Measurements from ENCODE around the gene SCGB1D1. TPM values are rescaled to one million over a fixed set of nuclear protein-coding genes. Genes with fewer than 3 reads are reported as not detected.

SCGB1D1 gene
- total and polyA plus RNA-seq, 10 of the 15 experiments (the other 5 are each of a cell fraction or from before 2014, with no cell fraction given): not detected

GRCh38 chr11:62140304-62141110 is 49.5 kb upstream of the SCGB1D1 start:
- in situ Hi-C loops (cut with MboI): no loop called here

GRCh38 chr11:62141111-62142042 is 48.6 kb upstream of the SCGB1D1 start:
- WGBS (ENCODE audit: insufficient coverage, insufficient replicate concordance, low lambda C conversion rate, missing lambda C conversion rate): 87% methylated on average over 22 of the region's 22 CpGs
- ChIA-PET POLR2A (interaction anchor here (0.6 kb wide), 2 partner anchors 12 to 15 kb away, joined by 3 to 4 read pairs; no protein-coding TSS in a partner anchor), SMC1A (ENCODE audit: uncharacterized antibody, unreplicated experiment) (no interaction called here), CTCF (no interaction called here), RAD21 (ENCODE audit: unreplicated experiment) (no interaction called here)
- DNase-seq (ENCODE audit: low read depth, low spot score): no peak
- in situ Hi-C loops (cut with MboI): no loop called here
- H3K4me1 ChIP-seq (ENCODE audit: control insufficient read depth, insufficient read depth, low read length): no peaks in the 10 kb centered on the region
- no peak overlapping the region for H2AFZ ChIP-seq (ENCODE audit: control insufficient read depth, low read depth, low read length)
- no peak overlapping the region for H3K4me3 ChIP-seq
- no peak for FAIRE-seq
- H3K27me3 ChIP-seq (replicated peaks in 1 of 2; ENCODE audit: control insufficient read depth in 2 of 2, insufficient read depth in 2 of 2, low read length in 1 of 2): no peaks in the 10 kb centered on the region
- H3K9me3 ChIP-seq (replicated peaks; ENCODE audit: control insufficient read depth, insufficient read depth, low read length): no peaks in the 10 kb centered on the region
- H3K79me2 ChIP-seq (ENCODE audit: control insufficient read depth, insufficient read depth, low read length): peaks cover 2% of the 10 kb centered on the region
- H3K36me3 ChIP-seq (ENCODE audit: control insufficient read depth in 2 of 2, insufficient read depth in 2 of 2, low read length in 1 of 2): peaks cover 46 to 70% of the 10 kb centered on the region in 2 experiments
- H3K4me2 ChIP-seq (ENCODE audit: control insufficient read depth, insufficient read depth): no peak overlapping the region
- no peak for ATAC-seq
- no TSS peak for BruUV-seq (replicated peaks)
- intact Hi-C loops (cut with micrococcal nuclease; ENCODE audit: unreplicated experiment): no loop called here
- no peak overlapping the region for H3K27ac ChIP-seq (ENCODE audit: control insufficient read depth, insufficient read depth)
- no peaks in the 10 kb centered on the region; the same call in 1 of the 2 replicates for H4K20me1 ChIP-seq (ENCODE audit: control insufficient read depth, insufficient read depth)
- H3K9ac ChIP-seq (ENCODE audit: control insufficient read depth, insufficient read depth, low read length): no peak overlapping the region
- no peak for TF ChIP-seq IKZF1 (conservative IDR thresholded peaks at IDR 0.05)
- no peak for TF ChIP-seq EP300 (IDR thresholded peaks at IDR 0.05; ENCODE audit: borderline replicate concordance in 1 of 2, control insufficient read depth in 1 of 2, low read depth in 2 of 2, low read length in 2 of 2)
- TF ChIP-seq MTA3 (IDR thresholded peaks at IDR 0.05; ENCODE audit: borderline replicate concordance, low read length): no peak
- TF ChIP-seq TARDBP (IDR thresholded peaks at IDR 0.05; ENCODE audit: borderline replicate concordance): no peak
- no peak for TF ChIP-seq KLF5 (IDR thresholded peaks at IDR 0.05; ENCODE audit: partially characterized antibody)
- TF ChIP-seq MEF2A (IDR thresholded peaks at IDR 0.05; ENCODE audit: insufficient read depth, low read depth, low read length): no peak
- no peak for TF ChIP-seq POU2F2 (IDR thresholded peaks at IDR 0.05; ENCODE audit: borderline replicate concordance, low read depth, low read length)
- no peak for TF ChIP-seq RELA (IDR thresholded peaks at IDR 0.05; ENCODE audit: borderline replicate concordance, partially characterized antibody)
- no peak for TF ChIP-seq RELB (IDR thresholded peaks at IDR 0.05; ENCODE audit: low read depth)
- no peak for TF ChIP-seq FOS (IDR thresholded peaks at IDR 0.05; ENCODE audit: borderline replicate concordance, extremely low read depth, insufficient read length)

More at GRCh38 chr11:62140304-62141110, 49.5 kb upstream of the SCGB1D1 start:
- DNase-seq (ENCODE audit: low read depth, low spot score): no peak
- H3K4me1 ChIP-seq (ENCODE audit: control insufficient read depth, insufficient read depth, low read length): no peaks in the 10 kb centered on the region
- no peak overlapping the region for H3K27ac ChIP-seq (ENCODE audit: control insufficient read depth, insufficient read depth)
- TF ChIP-seq STAT1 (conservative IDR thresholded peaks at IDR 0.05) (no peak), BMI1 (IDR thresholded peaks at IDR 0.05; ENCODE audit: borderline replicate concordance) (no peak)
- 98% methylated on average over 24 of the region's 24 CpGs for WGBS (ENCODE audit: insufficient coverage, insufficient replicate concordance, low lambda C conversion rate, missing lambda C conversion rate)
- ChIA-PET RAD21 (ENCODE audit: unreplicated experiment) (no interaction called here), POLR2A (no interaction called here), CTCF (no interaction called here), SMC1A (ENCODE audit: uncharacterized antibody, unreplicated experiment) (no interaction called here)
- ATAC-seq: no peak
- no peaks in the 10 kb centered on the region; the same call in 1 of the 2 replicates for H4K20me1 ChIP-seq (ENCODE audit: control insufficient read depth, insufficient read depth)
- peaks cover 2% of the 10 kb centered on the region for H3K79me2 ChIP-seq (ENCODE audit: control insufficient read depth, insufficient read depth, low read length)
- no peaks in the 10 kb centered on the region for H3K9me3 ChIP-seq (replicated peaks; ENCODE audit: control insufficient read depth, insufficient read depth, low read length)
- intact Hi-C loops (cut with micrococcal nuclease; ENCODE audit: unreplicated experiment): no loop called here
- no peak overlapping the region for H3K4me3 ChIP-seq
- H3K36me3 ChIP-seq (ENCODE audit: control insufficient read depth in 2 of 2, insufficient read depth in 2 of 2, low read length in 1 of 2): peaks cover 40 to 64% of the 10 kb centered on the region in 2 experiments
- no peak for FAIRE-seq
- H2AFZ ChIP-seq (ENCODE audit: control insufficient read depth, low read depth, low read length): no peak overlapping the region
- H3K4me2 ChIP-seq (ENCODE audit: control insufficient read depth, insufficient read depth): no peak overlapping the region
- no peak overlapping the region for H3K9ac ChIP-seq (ENCODE audit: control insufficient read depth, insufficient read depth, low read length)
- BruUV-seq (replicated peaks): no TSS peak
- no peaks in the 10 kb centered on the region for H3K27me3 ChIP-seq (replicated peaks in 1 of 2; ENCODE audit: control insufficient read depth in 2 of 2, insufficient read depth in 2 of 2, low read length in 1 of 2)

Measured in GM12878 (cell line).